Adrenal gland (tissue), 5 donors: Measurements from ENCODE around the gene TREH.

Source experiments
- CTCF ChIP-seq, 6 experiments: fragments of 450-650 bp in 4 of 6; fragments of 200-600 bp in 2 of 6; sonication (generic) in 1 of 6; IDR thresholded peaks; 1 replicate in 5 of 6; 2 replicates in 1 of 6; pipeline versions ENCODE4 v1.5.1 to v1.8.0; 2016 to 2021; ENCODE audit warnings: antibody characterized with exemption in 6 of 6, mild to moderate bottlenecking in 2 of 6, moderate library complexity in 1 of 6
- POLR2A ChIP-seq, 2 donors: fragments of 450-650 bp; IDR thresholded peaks; one replicate each; pipeline ENCODE4 v1.6.1; 2017; ENCODE audit warnings: antibody characterized with exemption in 2 of 2, mild to moderate bottlenecking in 2 of 2, moderate library complexity in 1 of 2
- donor health status: DM: no; HTN: no; CAD: no.

- TF ChIP-seq CTCF (IDR thresholded peaks at IDR 0.05) (no peak), POLR2A (IDR thresholded peaks at IDR 0.05) (no peak)
Observed at GRCh38 chr11:118633979-118634378, 45.5 kb downstream of the TREH start.
